VCaP (cell line): Measurements from ENCODE around the gene AIFM2.
"Not testable (repeated sequence)": the region's sequence is repeated elsewhere in the genome, so short reads cannot be mapped to it uniquely, and the experiment has no call there.

Experiments used
- H3K27ac ChIP-seq: fragments of 450-650 bp; 2 replicates; pipeline ENCODE4 v1.5.1; 2017
- CTCF ChIP-seq: fragments of 450-650 bp; conservative IDR thresholded peaks from 2 replicates; pipeline ENCODE4 v1.5.1; 2017; ENCODE audit warnings: mild to moderate bottlenecking, moderate library complexity

The AIFM2 gene

DNA sequence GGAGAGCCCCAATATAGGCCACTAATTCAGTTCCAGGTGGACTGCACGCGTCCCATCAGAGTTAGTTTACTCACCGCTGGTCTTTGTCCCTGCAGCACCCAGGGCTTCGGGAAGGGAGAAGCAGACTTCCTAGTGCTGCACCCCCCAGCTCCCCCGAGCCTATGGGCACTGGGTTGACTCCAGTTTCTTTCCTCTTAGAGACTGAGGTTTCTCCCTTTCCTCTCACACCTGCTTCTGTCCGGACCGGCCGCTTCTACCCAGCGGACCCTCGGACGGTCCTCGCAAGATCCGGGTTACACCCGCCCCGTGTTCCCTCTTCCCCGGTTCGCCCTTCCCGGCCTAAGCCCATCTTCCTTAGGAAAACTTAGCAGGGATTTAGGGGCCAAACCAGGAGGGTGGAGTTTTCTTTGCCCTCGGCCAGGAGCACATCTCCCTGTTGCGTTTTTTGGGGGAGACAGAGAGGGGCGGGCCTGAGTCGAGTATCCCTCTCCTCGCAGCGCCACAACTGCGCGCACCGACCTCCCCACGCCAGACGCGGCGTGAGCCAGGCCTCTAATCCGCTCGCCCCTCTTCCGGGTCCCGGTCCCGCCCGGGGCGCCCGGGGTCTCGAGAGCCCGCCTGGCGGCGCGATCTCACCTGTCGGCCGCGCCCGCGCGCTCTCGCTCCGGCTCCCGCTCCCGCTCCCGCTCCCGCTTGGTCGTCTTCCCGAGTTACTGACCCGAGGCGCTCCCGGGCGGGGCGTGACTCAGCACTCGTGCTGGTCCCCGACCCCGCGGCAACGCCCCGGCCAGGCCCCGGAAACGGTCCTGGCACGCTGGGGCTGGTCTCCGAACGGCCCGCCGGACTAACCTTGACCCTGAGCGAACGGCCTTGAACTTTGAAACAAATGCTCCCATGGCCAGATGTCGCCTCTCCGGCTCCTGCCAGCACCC, at the start of gene AIFM2:
Gene AIFM2, minus strand, starts transcription at position 728 of the 932 bp plus-strand sequence. CDS start 8,741 bp downstream, outside the sequence.
- H3K27ac ChIP-seq: peak within 1 kb of the TSS; percentile 57; the same call in 1 of the 2 replicates
- TF ChIP-seq CTCF: no peak

DNA sequence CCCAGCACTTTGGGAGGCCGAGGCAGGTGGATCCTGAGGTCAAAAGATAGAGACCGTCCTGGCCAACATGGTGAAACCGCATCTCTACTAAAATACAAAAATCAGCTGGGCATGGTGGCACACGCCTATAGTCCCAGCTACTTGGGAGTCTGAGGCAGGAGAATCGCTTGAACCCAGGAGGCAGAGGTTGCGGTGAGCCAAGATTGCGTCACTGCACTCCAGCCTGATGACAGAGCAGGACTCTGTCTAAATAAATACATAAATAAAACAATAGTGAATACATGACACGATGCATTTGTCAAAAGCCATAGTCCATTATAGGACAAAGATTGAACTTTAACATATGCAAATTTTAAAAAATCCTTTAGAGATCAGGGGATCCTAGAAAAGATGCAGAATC, 46.6 kb upstream of the AIFM2 start:
- not testable (repeated sequence) for H3K27ac ChIP-seq

DNA sequence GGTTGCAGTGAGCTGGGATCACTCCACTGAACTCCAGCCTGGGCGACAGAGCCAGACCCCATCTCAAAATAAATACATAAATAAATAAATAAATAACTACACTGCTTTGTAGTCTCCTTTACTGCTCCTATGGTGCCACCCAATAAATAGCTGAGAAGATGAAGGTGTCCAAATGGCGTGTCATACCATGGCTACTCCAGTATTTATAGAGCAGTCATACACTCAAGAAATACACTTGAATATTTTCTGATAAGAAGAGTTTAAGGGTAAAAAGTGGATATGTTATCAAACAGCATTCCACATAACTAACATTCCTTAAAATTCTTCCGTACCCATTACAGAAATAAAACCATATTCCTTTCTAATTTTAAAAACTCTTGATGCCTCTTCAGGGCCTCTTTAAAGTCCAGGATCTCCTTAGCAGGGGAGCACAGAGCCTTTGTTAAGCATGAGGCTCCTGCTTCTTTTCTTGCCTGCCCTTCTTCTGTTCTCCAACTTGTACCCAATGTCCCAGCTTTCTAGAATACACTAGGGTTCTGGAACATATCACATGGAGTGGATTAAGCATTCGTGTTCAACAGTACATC, 45.6 kb upstream of the AIFM2 start:
- no peak for TF ChIP-seq CTCF
- H3K27ac ChIP-seq: no peak overlapping the region

DNA sequence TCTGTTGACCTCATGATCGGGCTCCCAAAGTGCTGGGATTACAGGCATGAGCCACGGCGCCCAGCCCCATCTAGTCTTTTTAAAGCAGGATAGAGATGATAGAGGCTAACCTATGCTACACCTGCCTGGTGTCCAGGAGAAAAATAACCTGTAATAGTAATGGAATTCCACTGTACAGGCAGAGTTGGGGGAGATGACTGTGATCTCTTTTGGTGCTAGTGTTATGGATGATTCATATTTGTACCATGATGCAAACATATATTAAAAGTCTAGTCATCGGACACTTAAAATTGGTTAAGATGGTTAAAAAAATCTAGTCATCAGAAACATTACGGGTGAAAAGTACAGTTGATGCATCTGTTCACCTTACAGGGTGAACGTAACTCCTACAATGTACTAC, 43.8 kb upstream of the AIFM2 start:
- H3K27ac ChIP-seq: no peak overlapping the region
- TF ChIP-seq CTCF: no peak

DNA sequence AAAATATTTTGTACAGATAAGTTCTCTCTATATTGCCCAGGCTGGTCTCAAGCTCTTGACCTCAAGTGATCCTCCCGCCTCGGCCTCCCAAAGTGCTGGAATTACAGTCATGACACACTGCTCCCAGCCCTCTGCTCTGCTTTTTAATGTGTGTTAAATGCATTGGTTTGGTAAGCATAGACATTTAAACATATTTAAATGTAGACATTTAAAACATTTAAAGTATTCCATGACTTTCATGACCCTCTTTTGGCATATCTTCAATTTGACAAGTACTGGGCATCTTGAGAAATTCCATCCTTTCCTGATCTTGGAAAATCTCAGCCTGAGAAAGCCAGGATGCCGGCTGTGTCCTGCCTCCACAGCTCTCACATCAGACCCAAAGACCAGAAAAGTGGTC, 42.9 kb upstream of the AIFM2 start:
- no peak overlapping the region for H3K27ac ChIP-seq
- no peak for TF ChIP-seq CTCF

DNA sequence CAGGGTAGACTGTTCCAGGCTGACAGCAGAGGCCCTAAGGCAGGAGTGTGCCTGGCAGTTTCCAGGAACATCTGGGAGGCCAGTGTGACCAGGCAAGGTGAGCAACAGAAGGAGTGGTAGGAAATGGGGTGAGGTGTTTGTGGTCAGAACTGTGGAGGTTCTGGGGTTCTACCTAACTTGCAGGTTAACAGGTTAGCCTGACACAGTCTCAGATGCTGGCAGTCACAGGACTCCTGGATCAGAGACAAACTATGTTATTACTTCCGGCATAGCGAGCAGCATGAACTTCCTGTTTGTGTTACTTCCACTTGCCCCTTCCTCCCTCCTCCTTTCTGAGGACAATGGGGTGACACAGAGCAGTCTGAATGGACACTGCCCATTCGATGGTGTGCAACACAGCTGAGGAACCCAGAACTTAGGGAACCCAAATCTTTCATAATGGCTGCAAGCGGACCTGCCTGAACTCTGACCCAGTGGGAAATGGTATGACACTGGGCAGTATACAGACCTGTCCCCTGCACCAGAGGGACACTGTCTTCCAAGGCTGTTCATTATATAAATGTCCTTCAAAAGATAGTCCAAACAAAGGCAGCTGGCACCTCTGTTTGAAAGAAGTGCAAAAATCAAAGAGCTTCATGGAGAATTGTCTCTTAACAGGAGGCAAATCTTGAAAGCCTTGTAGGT, 41.6 kb upstream of the AIFM2 start:
- peak overlapping the region; percentile 72 for H3K27ac ChIP-seq

GRCh38 chr10:70169649-70170364, 37.2 kb upstream of the AIFM2 start:
- TF ChIP-seq CTCF: no peak
- peak overlapping the region; percentile 86 for H3K27ac ChIP-seq

More for the DNA sequence above, 41.6 kb upstream of the AIFM2 start:
- TF ChIP-seq CTCF: no peak
